Measurements from ENCODE around the gene PTPRR.

The PTPRR gene

DNA sequence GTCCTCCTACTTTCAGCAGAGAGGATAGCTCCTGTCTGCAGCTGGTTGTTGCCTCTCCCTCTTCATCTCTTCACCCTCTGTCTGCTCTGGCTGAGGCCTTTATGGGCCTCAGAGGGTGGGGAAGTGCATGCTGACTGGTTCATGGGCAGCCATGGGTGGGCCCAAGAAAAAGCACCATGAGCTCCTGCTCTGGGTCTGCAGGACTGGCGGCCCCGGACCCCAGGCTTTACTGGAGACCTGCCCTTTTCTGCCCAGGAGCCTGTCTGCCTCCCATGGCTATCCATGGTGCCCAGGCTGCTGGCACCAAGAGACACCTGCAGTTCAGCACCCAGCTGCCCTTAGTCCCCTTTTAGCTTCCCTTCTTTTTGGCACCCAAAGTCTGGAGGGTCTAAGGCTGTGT, 137.1 kb downstream of the PTPRR start:
- H3K9me2 ChIP-seq (replicated peaks; ENCODE audit: insufficient read depth, low read length): no peaks in the 10 kb centered on the region

DNA sequence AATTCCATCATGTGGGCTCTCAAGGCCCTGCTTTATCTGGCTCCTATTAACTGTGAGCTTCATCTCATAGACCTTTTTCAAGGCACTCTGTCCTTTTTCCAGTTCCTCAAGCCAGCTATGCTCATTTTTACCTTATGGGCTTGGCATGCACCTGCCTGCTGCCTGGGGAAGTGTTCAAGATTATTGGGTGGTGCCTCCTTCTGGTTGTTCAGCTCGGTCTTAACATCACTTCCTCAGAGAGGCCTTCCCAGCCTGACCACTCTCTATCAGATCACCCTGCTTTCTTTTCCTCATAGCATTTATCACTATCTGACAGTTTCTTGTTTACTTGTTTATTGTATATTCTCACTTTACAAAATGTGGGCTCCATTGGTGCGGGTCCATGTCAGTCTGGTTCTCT, 141.3 kb downstream of the PTPRR start:
- Histone ChIP-seq H3K9me3 (ENCODE audit: insufficient read depth, low read length) (no peaks in the 10 kb centered on the region), H3F3A (ENCODE audit: insufficient read depth) (no peaks in the 10 kb centered on the region), H3K36me3 (ENCODE audit: low read length) (no peaks in the 10 kb centered on the region), H3K27me3 (ENCODE audit: low read length) (no peaks in the 10 kb centered on the region), H3K4me3 (ENCODE audit: insufficient read depth, low read length, poor library complexity, severe bottlenecking) (no peak overlapping the region), H3K4me2 (ENCODE audit: low read depth, low read length, poor library complexity, severe bottlenecking) (no peak overlapping the region), H3K79me2 (ENCODE audit: insufficient read depth, low read length) (no peaks in the 10 kb centered on the region), H4K20me1 (ENCODE audit: low read depth, low read length) (no peaks in the 10 kb centered on the region), H3K9me2 (replicated peaks; ENCODE audit: insufficient read depth, low read length) (no peaks in the 10 kb centered on the region), H2AFZ (ENCODE audit: low read depth, low read length, severe bottlenecking) (no peak overlapping the region), H3K27ac (ENCODE audit: low read depth, low read length) (no peak overlapping the region), H3K9ac (ENCODE audit: low read length) (no peak overlapping the region)
- no peak for TF ChIP-seq EZH2phosphoT487 (conservative IDR thresholded peaks at IDR 0.05; ENCODE audit: low read length)
- no peak for TF ChIP-seq CTCF (IDR thresholded peaks at IDR 0.05; ENCODE audit: insufficient read depth, low read length, poor library complexity, severe bottlenecking)

More for the DNA sequence above, 137.1 kb downstream of the PTPRR start:
- Histone ChIP-seq H3F3A (ENCODE audit: insufficient read depth) (no peaks in the 10 kb centered on the region), H3K27ac (ENCODE audit: low read depth, low read length) (no peak overlapping the region), H3K79me2 (ENCODE audit: insufficient read depth, low read length) (no peaks in the 10 kb centered on the region), H4K20me1 (ENCODE audit: low read depth, low read length) (no peaks in the 10 kb centered on the region), H3K4me3 (ENCODE audit: insufficient read depth, low read length, poor library complexity, severe bottlenecking) (no peak overlapping the region), H3K27me3 (ENCODE audit: low read length) (no peaks in the 10 kb centered on the region), H3K4me2 (ENCODE audit: low read depth, low read length, poor library complexity, severe bottlenecking) (no peak overlapping the region), H3K36me3 (ENCODE audit: low read length) (no peaks in the 10 kb centered on the region), H3K9ac (ENCODE audit: low read length) (no peak overlapping the region), H2AFZ (ENCODE audit: low read depth, low read length, severe bottlenecking) (no peak overlapping the region), H3K9me3 (ENCODE audit: insufficient read depth, low read length) (no peaks in the 10 kb centered on the region)
- TF ChIP-seq EZH2phosphoT487 (conservative IDR thresholded peaks at IDR 0.05; ENCODE audit: low read length): no peak
- TF ChIP-seq CTCF (IDR thresholded peaks at IDR 0.05; ENCODE audit: insufficient read depth, low read length, poor library complexity, severe bottlenecking): no peak

DNA sequence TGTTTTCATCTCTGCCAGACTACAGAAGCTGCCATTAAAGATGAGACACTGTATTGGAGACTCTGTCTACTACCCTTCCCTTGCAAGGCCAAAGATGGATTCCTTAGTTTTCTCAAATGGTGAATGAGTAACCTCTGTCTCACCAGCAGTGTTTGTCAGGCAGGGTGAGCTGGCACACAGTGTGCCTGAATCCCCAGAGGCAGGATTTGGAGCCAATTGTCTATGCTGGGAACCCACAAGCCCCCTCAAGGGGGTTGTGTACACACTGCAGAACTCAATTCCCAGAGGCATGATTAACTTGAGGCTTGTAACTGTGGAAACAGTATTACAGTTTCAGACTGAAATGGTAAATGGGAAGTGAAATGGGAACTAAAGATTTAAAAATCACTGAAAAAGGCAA, 146.5 kb downstream of the PTPRR start:
- Histone ChIP-seq H3K27me3 (ENCODE audit: low read length) (no peaks in the 10 kb centered on the region), H3K79me2 (ENCODE audit: insufficient read depth, low read length) (no peaks in the 10 kb centered on the region), H3K27ac (ENCODE audit: low read depth, low read length) (no peak overlapping the region), H4K20me1 (ENCODE audit: low read depth, low read length) (no peaks in the 10 kb centered on the region), H2AFZ (ENCODE audit: low read depth, low read length, severe bottlenecking) (no peak overlapping the region), H3F3A (ENCODE audit: insufficient read depth) (no peaks in the 10 kb centered on the region), H3K9me2 (replicated peaks; ENCODE audit: insufficient read depth, low read length) (no peaks in the 10 kb centered on the region), H3K9me3 (ENCODE audit: insufficient read depth, low read length) (no peaks in the 10 kb centered on the region), H3K4me3 (ENCODE audit: insufficient read depth, low read length, poor library complexity, severe bottlenecking) (no peak overlapping the region), H3K36me3 (ENCODE audit: low read length) (no peaks in the 10 kb centered on the region), H3K4me2 (ENCODE audit: low read depth, low read length, poor library complexity, severe bottlenecking) (no peak overlapping the region), H3K9ac (ENCODE audit: low read length) (no peak overlapping the region)
- TF ChIP-seq CTCF (IDR thresholded peaks at IDR 0.05; ENCODE audit: insufficient read depth, low read length, poor library complexity, severe bottlenecking) (no peak), EZH2phosphoT487 (conservative IDR thresholded peaks at IDR 0.05; ENCODE audit: low read length) (no peak)

Measured in SU-DHL-6 (cell line).